ENCODE results near the gene DBP.

The DBP gene

DNA sequence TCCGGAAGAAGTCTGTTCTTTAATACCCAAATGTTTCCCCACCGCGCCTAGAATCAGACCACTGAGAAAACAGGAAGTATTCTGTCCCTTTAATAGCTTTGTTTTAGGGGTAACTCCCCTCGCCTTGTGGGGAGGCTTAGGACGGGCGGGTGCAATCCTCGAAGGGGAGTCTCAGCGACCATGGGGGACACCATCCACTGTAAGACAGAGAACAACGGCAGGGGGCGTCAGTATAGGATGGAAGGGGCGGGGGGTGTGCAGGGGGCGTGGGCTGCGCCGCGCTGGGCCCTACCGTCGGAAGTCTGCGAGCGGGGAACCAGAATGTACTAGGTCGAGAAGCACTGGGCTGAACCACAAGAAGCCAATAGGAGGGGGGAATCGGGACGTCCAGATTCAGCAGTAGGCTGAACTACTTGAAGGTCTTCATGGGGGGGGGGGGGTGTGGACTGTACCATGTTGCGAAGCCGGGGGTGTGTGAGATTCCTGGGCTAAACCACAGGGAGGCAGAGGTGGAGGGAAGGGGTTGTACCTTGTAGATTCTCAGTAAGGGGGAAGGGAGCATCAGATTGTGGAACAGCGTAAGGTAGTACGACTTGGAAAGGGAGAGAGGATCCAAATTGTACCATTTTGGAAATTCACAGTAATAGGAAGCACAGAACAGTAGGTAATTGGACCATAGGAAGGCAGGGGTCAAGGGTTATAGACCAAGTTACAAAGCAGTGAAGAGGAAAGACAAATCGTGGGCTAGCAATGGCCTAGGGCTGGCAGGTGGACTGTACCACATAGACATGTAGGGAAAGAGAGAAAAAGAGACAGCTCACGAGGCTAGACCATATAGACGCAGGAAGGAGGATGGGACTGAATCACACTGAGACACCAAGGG, 1.0 kb upstream of the DBP start (continued):
- TF ChIP-seq, protein P1, sequence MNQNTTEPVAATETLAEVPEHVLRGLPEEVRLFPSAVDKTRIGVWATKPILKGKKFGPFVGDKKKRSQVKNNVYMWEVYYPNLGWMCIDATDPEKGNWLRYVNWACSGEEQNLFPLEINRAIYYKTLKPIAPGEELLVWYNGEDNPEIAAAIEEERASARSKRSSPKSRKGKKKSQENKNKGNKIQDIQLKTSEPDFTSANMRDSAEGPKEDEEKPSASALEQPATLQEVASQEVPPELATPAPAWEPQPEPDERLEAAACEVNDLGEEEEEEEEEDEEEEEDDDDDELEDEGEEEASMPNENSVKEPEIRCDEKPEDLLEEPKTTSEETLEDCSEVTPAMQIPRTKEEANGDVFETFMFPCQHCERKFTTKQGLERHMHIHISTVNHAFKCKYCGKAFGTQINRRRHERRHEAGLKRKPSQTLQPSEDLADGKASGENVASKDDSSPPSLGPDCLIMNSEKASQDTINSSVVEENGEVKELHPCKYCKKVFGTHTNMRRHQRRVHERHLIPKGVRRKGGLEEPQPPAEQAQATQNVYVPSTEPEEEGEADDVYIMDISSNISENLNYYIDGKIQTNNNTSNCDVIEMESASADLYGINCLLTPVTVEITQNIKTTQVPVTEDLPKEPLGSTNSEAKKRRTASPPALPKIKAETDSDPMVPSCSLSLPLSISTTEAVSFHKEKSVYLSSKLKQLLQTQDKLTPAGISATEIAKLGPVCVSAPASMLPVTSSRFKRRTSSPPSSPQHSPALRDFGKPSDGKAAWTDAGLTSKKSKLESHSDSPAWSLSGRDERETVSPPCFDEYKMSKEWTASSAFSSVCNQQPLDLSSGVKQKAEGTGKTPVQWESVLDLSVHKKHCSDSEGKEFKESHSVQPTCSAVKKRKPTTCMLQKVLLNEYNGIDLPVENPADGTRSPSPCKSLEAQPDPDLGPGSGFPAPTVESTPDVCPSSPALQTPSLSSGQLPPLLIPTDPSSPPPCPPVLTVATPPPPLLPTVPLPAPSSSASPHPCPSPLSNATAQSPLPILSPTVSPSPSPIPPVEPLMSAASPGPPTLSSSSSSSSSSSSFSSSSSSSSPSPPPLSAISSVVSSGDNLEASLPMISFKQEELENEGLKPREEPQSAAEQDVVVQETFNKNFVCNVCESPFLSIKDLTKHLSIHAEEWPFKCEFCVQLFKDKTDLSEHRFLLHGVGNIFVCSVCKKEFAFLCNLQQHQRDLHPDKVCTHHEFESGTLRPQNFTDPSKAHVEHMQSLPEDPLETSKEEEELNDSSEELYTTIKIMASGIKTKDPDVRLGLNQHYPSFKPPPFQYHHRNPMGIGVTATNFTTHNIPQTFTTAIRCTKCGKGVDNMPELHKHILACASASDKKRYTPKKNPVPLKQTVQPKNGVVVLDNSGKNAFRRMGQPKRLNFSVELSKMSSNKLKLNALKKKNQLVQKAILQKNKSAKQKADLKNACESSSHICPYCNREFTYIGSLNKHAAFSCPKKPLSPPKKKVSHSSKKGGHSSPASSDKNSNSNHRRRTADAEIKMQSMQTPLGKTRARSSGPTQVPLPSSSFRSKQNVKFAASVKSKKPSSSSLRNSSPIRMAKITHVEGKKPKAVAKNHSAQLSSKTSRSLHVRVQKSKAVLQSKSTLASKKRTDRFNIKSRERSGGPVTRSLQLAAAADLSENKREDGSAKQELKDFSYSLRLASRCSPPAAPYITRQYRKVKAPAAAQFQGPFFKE (tag by site-specific recombination; IDR thresholded peaks at IDR 0.05; ENCODE audit: borderline replicate concordance), result no peak
- no peak for TF ChIP-seq ZNF555 (tag by site-specific recombination; conservative IDR thresholded peaks at IDR 0.05)
- no peak for TF ChIP-seq YY1 (tag by site-specific recombination; IDR thresholded peaks at IDR 0.05)
- TF ChIP-seq GLI4 (tag by site-specific recombination; IDR thresholded peaks at IDR 0.05), result 0 out of 2 replicates have a peak, but pooled peaks have one; percentile 51
- no peak for TF ChIP-seq ZBTB20 (tag by site-specific recombination; IDR thresholded peaks at IDR 0.05)
- no peak for TF ChIP-seq ZNF155 (tag by site-specific recombination; IDR thresholded peaks at IDR 0.05)
- TF ChIP-seq ZNF311 (tag by site-specific recombination; IDR thresholded peaks at IDR 0.05; ENCODE audit: borderline replicate concordance), result no peak
- TF ChIP-seq ZNF157 (tag by site-specific recombination; IDR thresholded peaks at IDR 0.05), result no peak
- TF ChIP-seq ZNF571 (tag by site-specific recombination; IDR thresholded peaks at IDR 0.05), result no peak
- TF ChIP-seq, protein P2, sequence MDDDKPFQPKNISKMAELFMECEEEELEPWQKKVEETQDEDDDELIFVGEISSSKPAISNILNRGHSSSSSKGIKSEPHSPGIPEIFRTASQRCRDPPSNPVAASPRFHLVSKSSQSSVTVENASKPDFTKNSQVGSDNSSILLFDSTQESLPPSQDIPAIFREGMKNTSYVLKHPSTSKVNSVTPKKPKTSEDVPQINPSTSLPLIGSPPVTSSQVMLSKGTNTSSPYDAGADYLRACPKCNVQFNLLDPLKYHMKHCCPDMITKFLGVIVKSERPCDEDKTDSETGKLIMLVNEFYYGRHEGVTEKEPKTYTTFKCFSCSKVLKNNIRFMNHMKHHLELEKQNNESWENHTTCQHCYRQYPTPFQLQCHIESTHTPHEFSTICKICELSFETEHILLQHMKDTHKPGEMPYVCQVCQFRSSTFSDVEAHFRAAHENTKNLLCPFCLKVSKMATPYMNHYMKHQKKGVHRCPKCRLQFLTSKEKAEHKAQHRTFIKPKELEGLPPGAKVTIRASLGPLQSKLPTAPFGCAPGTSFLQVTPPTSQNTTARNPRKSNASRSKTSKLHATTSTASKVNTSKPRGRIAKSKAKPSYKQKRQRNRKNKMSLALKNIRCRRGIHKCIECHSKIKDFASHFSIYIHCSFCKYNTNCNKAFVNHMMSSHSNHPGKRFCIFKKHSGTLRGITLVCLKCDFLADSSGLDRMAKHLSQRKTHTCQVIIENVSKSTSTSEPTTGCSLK (tag by site-specific recombination; IDR thresholded peaks at IDR 0.05), result no peak
- TF ChIP-seq ZFP69B (tag by site-specific recombination; IDR thresholded peaks at IDR 0.05), result peak; percentile 70; the same call in 1 of the 2 replicates
- TF ChIP-seq ZNF776 (tag by site-specific recombination; IDR thresholded peaks at IDR 0.05; ENCODE audit: borderline replicate concordance), result no peak
- no peak; the same call in 1 of the 2 replicates for TF ChIP-seq KLF16 (tag by site-specific recombination; IDR thresholded peaks at IDR 0.05)
- TF ChIP-seq, protein P3, sequence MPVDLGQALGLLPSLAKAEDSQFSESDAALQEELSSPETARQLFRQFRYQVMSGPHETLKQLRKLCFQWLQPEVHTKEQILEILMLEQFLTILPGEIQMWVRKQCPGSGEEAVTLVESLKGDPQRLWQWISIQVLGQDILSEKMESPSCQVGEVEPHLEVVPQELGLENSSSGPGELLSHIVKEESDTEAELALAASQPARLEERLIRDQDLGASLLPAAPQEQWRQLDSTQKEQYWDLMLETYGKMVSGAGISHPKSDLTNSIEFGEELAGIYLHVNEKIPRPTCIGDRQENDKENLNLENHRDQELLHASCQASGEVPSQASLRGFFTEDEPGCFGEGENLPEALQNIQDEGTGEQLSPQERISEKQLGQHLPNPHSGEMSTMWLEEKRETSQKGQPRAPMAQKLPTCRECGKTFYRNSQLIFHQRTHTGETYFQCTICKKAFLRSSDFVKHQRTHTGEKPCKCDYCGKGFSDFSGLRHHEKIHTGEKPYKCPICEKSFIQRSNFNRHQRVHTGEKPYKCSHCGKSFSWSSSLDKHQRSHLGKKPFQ (tag by site-specific recombination; IDR thresholded peaks at IDR 0.05), result no peak
- TF ChIP-seq ZNF202 (tag by site-specific recombination; IDR thresholded peaks at IDR 0.05; ENCODE audit: borderline replicate concordance), result no peak
- TF ChIP-seq ZNF221 (tag by site-specific recombination; IDR thresholded peaks at IDR 0.05; ENCODE audit: borderline replicate concordance), result no peak
- TF ChIP-seq, protein P4, sequence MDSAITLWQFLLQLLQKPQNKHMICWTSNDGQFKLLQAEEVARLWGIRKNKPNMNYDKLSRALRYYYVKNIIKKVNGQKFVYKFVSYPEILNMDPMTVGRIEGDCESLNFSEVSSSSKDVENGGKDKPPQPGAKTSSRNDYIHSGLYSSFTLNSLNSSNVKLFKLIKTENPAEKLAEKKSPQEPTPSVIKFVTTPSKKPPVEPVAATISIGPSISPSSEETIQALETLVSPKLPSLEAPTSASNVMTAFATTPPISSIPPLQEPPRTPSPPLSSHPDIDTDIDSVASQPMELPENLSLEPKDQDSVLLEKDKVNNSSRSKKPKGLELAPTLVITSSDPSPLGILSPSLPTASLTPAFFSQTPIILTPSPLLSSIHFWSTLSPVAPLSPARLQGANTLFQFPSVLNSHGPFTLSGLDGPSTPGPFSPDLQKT (IDR thresholded peaks at IDR 0.05; ENCODE audit: borderline replicate concordance, low read depth, low read length), result no peak
- TF ChIP-seq ZNF664 (tag by site-specific recombination; IDR thresholded peaks at IDR 0.05), result no peak
- no peak for TF ChIP-seq ZFP3 (tag by site-specific recombination; IDR thresholded peaks at IDR 0.05; ENCODE audit: low read depth)
- TF ChIP-seq, protein P5, sequence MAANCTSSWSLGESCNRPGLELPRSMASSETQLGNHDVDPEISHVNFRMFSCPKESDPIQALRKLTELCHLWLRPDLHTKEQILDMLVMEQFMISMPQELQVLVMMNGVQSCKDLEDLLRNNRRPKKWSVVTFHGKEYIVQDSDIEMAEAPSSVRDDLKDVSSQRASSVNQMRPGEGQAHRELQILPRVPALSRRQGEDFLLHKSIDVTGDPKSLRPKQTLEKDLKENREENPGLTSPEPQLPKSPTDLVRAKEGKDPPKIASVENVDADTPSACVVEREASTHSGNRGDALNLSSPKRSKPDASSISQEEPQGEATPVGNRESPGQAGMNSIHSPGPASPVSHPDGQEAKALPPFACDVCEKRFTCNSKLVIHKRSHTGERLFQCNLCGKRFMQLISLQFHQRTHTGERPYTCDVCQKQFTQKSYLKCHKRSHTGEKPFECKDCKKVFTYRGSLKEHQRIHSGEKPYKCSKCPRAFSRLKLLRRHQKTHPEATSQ (tag by site-specific recombination; IDR thresholded peaks at IDR 0.05), result no peak
- no peak for TF ChIP-seq ZNF530 (tag by site-specific recombination; IDR thresholded peaks at IDR 0.05; ENCODE audit: low read depth)
- TF ChIP-seq, protein P6, sequence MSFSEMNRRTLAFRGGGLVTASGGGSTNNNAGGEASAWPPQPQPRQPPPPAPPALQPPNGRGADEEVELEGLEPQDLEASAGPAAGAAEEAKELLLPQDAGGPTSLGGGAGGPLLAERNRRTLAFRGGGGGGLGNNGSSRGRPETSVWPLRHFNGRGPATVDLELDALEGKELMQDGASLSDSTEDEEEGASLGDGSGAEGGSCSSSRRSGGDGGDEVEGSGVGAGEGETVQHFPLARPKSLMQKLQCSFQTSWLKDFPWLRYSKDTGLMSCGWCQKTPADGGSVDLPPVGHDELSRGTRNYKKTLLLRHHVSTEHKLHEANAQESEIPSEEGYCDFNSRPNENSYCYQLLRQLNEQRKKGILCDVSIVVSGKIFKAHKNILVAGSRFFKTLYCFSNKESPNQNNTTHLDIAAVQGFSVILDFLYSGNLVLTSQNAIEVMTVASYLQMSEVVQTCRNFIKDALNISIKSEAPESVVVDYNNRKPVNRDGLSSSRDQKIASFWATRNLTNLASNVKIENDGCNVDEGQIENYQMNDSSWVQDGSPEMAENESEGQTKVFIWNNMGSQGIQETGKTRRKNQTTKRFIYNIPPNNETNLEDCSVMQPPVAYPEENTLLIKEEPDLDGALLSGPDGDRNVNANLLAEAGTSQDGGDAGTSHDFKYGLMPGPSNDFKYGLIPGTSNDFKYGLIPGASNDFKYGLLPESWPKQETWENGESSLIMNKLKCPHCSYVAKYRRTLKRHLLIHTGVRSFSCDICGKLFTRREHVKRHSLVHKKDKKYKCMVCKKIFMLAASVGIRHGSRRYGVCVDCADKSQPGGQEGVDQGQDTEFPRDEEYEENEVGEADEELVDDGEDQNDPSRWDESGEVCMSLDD (tag by site-specific recombination; IDR thresholded peaks at IDR 0.05), result no peak; the same call in 1 of the 2 replicates
- no peak for TF ChIP-seq ZBTB7A (tag by site-specific recombination; IDR thresholded peaks at IDR 0.05; ENCODE audit: low read depth)
